ENCODE measurements around the gene AIFM2. TPM values are rescaled to one million over a fixed set of nuclear protein-coding genes. Genes with fewer than 3 reads are reported as not detected.
A peak's percentile ranks its signal among the peaks of the same experiment; 100 is the strongest.

The AIFM2 gene
- total and polyA plus RNA-seq, 2 of the 13 experiments (the other 11 are each of a cell fraction or from before 2014, with no cell fraction given), result 20.3 to 29.5 TPM

- in situ Hi-C loops (cut with HindIII; ENCODE audit: extremely low pct_ligation_motif_present, low pct_unique_long_range_greater_than_20kb), result no loop called here
- H3K4me3 ChIP-seq (replicated peaks in 1 of 3; ENCODE audit: insufficient read depth in 1 of 3, low read depth in 2 of 3, low read length in 3 of 3), result no peak overlapping the region
- H3K27me3 ChIP-seq (ENCODE audit: control insufficient read depth in 1 of 2, insufficient read depth in 2 of 2, low read length in 2 of 2), result no peaks in the 10 kb centered on the region
- TF ChIP-seq MLX (CRISPR knock-in tag; IDR thresholded peaks at IDR 0.05) (no peak), BRD4 (CRISPR knock-in tag; IDR thresholded peaks at IDR 0.05) (no peak), NBN (conservative IDR thresholded peaks at IDR 0.05) (no peak), PRMT3 (CRISPR knock-in tag; IDR thresholded peaks at IDR 0.05; ENCODE audit: borderline replicate concordance, low read depth) (no peak), ZSCAN21 (CRISPR knock-in tag; IDR thresholded peaks at IDR 0.05; ENCODE audit: borderline replicate concordance) (no peak), ZNF629 (CRISPR knock-in tag; conservative IDR thresholded peaks at IDR 0.05) (peak; percentile 60; the same call in 1 of the 2 replicates), ZFP62 (CRISPR knock-in tag; IDR thresholded peaks at IDR 0.05) (no peak)
- FAIRE-seq, result no peak
- peaks cover 85% of the 10 kb centered on the region for H3K4me1 ChIP-seq (ENCODE audit: insufficient read depth, low read length)
- peaks cover 93% of the 10 kb centered on the region for H3K79me2 ChIP-seq (ENCODE audit: insufficient read depth, low read length)
- H4K20me1 ChIP-seq (ENCODE audit: insufficient read depth, low read length), result peaks cover 79% of the 10 kb centered on the region
- no peak for DNase-seq (ENCODE audit: low spot score)
- no peak for ATAC-seq
- H3K27ac ChIP-seq (ENCODE audit: extremely low read length, insufficient read depth, low read length), result no peak overlapping the region
- no peak overlapping the region for H2AFZ ChIP-seq (ENCODE audit: low read length)
- peaks cover 4 to 63% of the 10 kb centered on the region in 2 experiments; a peak in 4 of 5 replicates for H3K36me3 ChIP-seq (replicated peaks in 1 of 2; ENCODE audit: control insufficient read depth in 1 of 2, insufficient read depth in 2 of 2, low read length in 2 of 2)
- ChIA-PET POLR2A (no interaction called here), CTCF (ENCODE audit: low intra/inter-chr PET ratio, low total read pairs) (no interaction called here)
- intact Hi-C loops (cut with micrococcal nuclease; ENCODE audit: unreplicated experiment), result no loop called here
- no peak overlapping the region for H3K4me2 ChIP-seq (ENCODE audit: low read depth, low read length)
- no peak overlapping the region for H3K9ac ChIP-seq (ENCODE audit: insufficient read depth, low read depth, low read length)
- WGBS (ENCODE audit: low lambda C conversion rate), result 86% methylated on average over 3 of the region's 3 CpGs
- BruUV-seq (replicated peaks), result no TSS peak
- no peaks in the 10 kb centered on the region for H3K9me3 ChIP-seq (ENCODE audit: low read length)
Measured at GRCh38 chr10:70164163-70164562, 31.5 kb upstream of the AIFM2 start.

GRCh38 chr10:70163448-70163847 is 30.8 kb upstream of the AIFM2 start:
- Histone ChIP-seq H4K20me1 (ENCODE audit: insufficient read depth, low read length) (peaks cover 72% of the 10 kb centered on the region), H3K79me2 (ENCODE audit: insufficient read depth, low read length) (peaks cover 89% of the 10 kb centered on the region), H3K4me1 (ENCODE audit: insufficient read depth, low read length) (peaks cover 78% of the 10 kb centered on the region), H3K9ac (ENCODE audit: insufficient read depth, low read depth, low read length) (no peak overlapping the region), H3K27ac (ENCODE audit: extremely low read length, insufficient read depth, low read length) (no peak overlapping the region), H3K9me3 (ENCODE audit: low read length) (no peaks in the 10 kb centered on the region), H3K4me2 (ENCODE audit: low read depth, low read length) (no peak overlapping the region), H3K4me3 (replicated peaks in 1 of 3; ENCODE audit: insufficient read depth in 1 of 3, low read depth in 2 of 3, low read length in 3 of 3) (no peak overlapping the region), H2AFZ (ENCODE audit: low read length) (no peak overlapping the region), H3K36me3 (replicated peaks in 1 of 2; ENCODE audit: control insufficient read depth in 1 of 2, insufficient read depth in 2 of 2, low read length in 2 of 2) (peaks cover 5 to 66% of the 10 kb centered on the region in 2 experiments), H3K27me3 (ENCODE audit: control insufficient read depth in 1 of 2, insufficient read depth in 2 of 2, low read length in 2 of 2) (no peaks in the 10 kb centered on the region)
- no peak for FAIRE-seq
- no TSS peak for BruUV-seq (replicated peaks)
- ATAC-seq, result no peak
- in situ Hi-C loops (cut with HindIII; ENCODE audit: extremely low pct_ligation_motif_present, low pct_unique_long_range_greater_than_20kb), result no loop called here
- TF ChIP-seq ZNF121 (CRISPR knock-in tag; IDR thresholded peaks at IDR 0.05), result no peak
- no peak for TF ChIP-seq ZFP62 (CRISPR knock-in tag; IDR thresholded peaks at IDR 0.05)
- no peak for TF ChIP-seq ZNF768 (CRISPR knock-in tag; IDR thresholded peaks at IDR 0.05)
- no peak for TF ChIP-seq SMYD3 (CRISPR knock-in tag; IDR thresholded peaks at IDR 0.05)
- TF ChIP-seq NFYB (CRISPR knock-in tag; IDR thresholded peaks at IDR 0.05), result no peak
- no peak for TF ChIP-seq ZNF335 (CRISPR knock-in tag; IDR thresholded peaks at IDR 0.05)
- CTCF ChIA-PET (ENCODE audit: low intra/inter-chr PET ratio, low total read pairs), result no interaction called here
- WGBS (ENCODE audit: low lambda C conversion rate), result 95% methylated on average over 4 of the region's 4 CpGs
- intact Hi-C loops (cut with micrococcal nuclease; ENCODE audit: unreplicated experiment), result no loop called here
- POLR2A ChIA-PET, result interaction anchor here (1.3 kb wide), 1 partner anchor 11 kb away, joined by 4 read pairs; no protein-coding TSS in a partner anchor
- DNase-seq (ENCODE audit: low spot score), result no peak

All from HepG2 (cell line).